NB4 (cell line): ENCODE results near the gene SLC10A4.

Experiments used
- CTCF ChIP-seq: IDR thresholded peaks from one replicate; pipeline ENCODE4 v1.5.1; 2012; ENCODE audit warnings: low read depth, low read length
- MAX ChIP-seq: IDR thresholded peaks from 2 replicates; pipeline ENCODE4 v1.6.1; 2011; ENCODE audit warnings: low read depth, low read length

GRCh38 chr4:48472794-48473193 lies 10.3 kb upstream of the SLC10A4 start:
- no peak for TF ChIP-seq MAX
- no peak for TF ChIP-seq CTCF
